GM21576 (cell line): ENCODE data around the gene DUSP7.

Source experiments
- ATAC-seq: cut with Tn5 transposase; IDR thresholded peaks from one replicate; pipeline ENCODE4 v1.9.1; 2021; ENCODE audit warnings: mild to moderate bottlenecking, moderate library complexity; ENCODE audit not compliant: unreplicated experiment

The DUSP7 gene

DNA sequence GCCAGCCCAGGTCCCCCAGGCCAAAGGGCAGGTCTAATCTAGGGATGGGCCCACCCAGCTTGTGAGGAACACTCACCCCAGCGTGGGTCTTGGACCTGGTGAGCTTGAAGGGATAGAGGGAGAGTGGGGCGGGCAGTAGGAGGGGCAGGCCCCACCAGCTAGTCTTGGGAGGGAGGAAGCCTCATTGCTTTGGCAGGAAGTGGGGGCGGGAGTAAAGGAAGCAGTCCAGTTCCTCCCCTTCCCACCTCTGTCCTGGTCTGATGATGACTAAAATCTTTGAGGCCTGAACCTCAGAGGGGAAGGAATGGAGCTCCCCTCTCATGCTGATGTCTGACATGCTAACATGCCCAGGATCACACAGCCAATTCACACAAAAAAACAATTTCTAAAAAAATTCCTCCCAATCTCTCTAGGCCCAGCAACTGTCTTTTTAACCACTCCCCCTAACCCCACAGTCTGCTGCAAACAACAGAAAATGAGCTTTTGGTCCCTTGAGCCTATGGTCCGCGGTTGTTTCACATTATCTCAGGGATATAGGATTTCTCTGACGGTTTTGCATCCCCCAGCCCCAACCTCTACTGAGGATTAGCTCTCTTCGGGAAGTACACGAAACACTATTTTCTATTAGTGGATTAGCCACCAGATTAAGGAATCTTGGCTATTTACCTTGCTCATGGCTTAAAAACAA lies 30.7 kb upstream of the DUSP7 start:
- no peak for ATAC-seq

DNA sequence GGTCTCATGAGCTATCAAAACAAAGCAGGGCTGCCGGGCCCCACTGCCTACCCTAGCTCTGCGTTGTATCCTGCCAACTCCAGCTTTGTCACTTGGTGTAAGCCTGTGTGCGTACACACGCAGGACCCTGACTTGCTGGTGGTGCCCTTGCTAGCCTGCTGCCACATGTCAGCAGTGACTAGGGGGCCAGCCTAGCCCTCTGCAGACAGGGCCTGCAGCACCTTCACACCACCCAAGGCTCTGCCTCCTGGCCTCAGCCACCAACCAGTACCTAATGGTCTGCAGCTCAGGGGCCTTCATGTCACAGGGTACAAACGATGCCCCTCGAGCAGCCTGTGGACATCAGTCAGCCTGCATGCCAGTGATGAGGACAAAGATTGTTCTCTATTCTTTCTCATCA lies 30.1 kb upstream of the DUSP7 start:
- ATAC-seq = no peak

GRCh38 chr3:52085681-52086282 lies 29.4 kb upstream of the DUSP7 start:
- no peak for ATAC-seq

DNA sequence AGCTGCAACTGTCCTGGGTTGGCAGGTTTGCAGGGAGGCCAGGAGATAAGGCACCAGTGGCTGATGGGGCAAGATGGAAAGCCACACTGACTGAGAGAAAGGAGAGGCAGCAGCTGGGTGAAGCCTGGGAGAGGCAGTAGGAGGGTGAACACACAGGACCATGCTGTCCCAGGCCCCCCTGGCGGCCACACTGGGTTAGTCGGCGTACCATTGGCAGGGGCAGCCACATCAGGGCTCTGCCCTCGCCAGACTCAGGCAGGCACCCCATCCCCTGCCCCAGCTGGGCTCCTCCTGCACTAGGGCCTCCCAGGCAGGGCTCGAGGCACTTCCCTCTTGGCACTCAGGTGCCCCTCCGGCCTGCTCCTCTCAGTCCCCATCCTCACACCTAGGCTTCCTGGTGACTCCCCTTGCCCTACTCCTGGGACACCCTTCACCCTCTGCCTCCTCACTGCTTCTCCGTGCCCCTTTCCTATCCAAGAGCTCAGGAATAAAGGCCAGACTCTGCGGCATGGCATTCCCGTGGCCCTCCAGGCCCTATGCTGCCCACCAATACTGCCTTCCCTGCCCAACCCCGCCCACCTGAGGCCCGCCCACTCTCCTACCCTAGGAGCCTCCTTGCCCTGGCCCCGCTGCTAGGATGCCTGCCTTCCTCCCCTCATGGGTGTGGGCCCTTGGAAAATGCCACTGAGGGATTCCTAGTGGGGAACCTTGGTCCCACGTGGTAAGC lies 28.7 kb upstream of the DUSP7 start:
- no peak for ATAC-seq

DNA sequence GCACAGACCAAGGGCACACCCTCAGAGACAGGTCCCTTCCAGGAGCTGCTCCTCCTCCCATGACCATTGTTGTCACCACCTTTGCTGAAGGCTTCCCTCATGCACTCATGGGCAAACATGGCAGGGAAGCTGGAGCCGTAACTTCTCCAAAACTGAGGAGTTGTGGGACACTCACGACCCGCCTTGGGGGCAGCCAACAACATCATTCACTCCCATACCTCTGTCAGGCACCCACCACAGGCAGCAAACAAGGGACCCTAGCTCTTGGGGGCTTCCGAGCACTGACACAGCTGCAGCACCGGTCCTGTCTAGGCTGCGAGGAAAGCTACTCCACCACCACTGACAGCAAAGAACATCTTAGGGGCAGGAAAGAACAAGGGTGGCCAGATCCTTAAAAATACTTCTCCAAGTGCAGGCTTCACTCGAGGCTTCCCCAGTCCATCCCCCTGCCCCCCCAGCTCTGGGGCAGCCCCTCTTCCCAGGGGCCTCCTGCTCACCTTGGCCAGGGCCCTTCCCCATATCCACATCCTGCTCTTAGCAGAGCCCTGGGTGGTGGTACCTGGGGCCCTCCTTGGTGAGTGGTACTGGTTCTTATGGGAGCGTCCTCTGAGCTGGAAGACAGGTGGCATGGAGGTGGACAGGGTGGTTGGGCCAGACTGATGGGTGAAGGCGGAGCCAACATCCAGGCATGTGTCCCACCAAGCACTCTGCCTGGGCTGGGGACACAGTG lies 28.0 kb upstream of the DUSP7 start:
- no peak for ATAC-seq

DNA sequence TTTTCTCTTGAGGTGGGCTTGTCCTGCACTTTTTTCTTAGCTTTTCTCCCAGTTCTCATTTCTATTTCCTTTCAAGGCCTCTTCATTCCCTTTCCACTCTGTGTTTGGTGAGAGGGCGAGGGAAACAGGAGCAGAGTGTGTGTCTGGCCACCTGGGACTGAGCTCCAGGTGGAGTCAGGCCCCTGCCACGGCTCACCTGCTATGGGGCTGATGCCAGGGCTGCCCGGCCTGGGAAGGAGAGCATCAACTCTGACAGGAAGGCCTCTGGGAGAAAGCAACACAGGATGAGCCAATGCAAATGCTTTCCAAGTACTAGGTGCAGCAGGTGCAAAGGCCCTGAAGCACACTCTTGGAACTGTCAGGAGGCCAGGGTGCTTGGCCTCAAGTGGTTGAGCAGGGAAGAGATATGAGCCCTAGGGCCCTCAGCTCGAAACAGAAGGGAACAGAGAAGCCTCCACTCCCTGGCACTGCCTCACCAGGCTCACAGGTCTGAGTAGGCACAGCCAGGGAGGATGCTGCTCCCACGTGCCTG lies 27.3 kb upstream of the DUSP7 start:
- no peak for ATAC-seq

DNA sequence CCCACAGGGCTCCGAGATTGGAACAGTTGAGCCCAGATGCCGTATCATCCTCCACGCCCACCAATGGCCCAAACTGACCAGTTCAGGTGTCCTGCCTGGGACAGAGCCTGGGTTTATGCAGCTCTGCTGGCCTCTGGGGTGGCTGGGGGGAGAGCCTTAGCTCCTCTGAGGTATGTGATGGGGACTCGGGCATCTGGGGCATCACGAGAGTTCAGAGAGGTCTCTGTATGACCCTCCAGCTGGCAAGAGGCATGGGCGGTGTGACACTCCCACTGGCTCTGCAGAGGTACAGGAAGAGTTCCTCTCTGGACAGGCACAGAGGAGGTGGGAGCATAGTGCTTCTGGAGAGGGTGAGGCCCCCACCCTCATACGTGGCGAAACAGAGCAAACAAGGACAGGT lies 26.6 kb upstream of the DUSP7 start:
- no peak for ATAC-seq

DNA sequence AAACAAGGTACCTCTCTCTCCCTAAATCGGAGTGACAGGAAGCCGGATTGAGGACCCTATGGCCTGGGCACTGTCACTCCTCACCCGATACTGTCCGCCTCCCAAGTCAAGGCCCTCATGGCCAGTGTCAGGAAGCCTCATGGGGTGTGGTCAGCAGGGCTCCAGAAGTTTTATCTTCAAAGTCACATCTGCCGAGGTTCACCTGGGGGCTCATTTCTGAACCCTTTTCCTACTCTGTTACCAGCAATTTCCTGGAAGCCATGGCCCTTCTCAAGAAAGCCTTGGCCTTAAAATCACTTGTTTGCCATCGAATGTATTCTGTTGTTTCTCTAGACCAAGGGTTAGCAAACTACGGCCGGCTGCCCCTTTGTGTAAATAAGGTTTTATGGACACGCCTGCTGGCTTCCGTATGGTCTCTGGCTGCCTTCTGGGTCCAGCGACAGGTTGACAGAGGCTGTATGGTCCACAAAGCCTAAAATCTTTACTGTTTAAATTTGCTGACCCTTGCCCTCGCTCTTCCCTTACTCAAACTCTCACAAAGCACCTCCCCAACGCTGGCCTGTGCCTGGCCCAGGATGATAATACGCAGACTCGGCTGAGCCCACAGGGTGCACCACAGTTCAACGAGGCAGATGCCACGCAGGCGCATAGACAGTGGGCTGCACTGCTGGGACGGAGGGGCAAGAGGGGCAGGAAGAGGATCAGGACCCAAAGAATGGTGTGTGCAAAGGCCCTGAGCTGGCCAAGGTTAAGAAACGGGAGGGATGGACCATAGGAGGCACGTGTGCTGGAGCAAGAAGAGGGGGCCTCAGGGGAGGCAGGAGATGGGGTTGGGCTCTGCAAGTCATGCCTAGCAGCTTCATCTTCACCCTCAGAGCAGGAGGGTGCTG lies 24.7 kb upstream of the DUSP7 start:
- no peak for ATAC-seq

- ATAC-seq = no peak
Observed at GRCh38 chr3:52079958-52080357, 23.6 kb upstream of the DUSP7 start.

GRCh38 chr3:52078781-52079560 lies 22.6 kb upstream of the DUSP7 start:
- ATAC-seq = no peak

- no peak for ATAC-seq
Observed at GRCh38 chr3:52077925-52078324, 21.6 kb upstream of the DUSP7 start.

- ATAC-seq = no peak
Observed at GRCh38 chr3:52076896-52077780, 20.8 kb upstream of the DUSP7 start.

- ATAC-seq = no peak
Observed at GRCh38 chr3:52073490-52073889, 17.1 kb upstream of the DUSP7 start.

DNA sequence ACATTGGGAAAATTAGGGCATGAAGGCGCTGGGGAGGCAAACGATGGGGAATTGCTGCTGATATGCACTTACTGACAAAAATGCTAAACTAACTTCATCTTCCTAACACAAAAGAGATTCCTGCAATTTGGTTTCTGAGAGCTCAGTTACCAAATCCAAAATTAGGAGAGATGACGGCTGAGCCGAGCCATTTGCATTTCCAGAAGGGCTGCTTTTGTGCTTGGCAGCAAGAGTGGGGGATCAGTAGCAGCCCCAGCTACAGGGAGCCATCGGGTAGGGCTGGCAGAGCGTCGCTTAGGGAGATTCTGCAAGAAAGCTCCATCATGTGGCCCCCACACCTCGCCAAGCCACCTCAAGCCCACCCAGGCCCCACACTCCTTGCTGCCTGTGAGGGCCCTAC lies 16.1 kb upstream of the DUSP7 start:
- ATAC-seq = no peak

DNA sequence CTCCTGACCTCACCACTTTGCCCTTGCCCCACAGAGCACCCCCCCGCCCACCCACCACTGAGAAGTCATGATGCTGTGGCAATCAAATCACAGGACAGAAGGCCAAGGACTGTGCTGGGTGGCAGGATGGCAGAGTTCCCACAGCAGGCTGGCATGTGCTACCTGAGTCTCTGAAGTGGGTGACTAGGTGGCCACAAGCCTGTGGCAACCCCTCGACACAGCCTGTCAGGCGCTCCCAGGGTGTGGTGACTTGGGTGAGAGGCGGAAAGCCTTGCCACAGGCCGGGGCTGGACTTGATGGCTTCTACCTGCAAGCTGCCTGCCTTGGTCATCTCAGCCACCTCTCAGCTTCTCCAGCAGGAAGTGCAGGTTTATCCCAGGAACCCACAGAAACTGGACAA lies 15.6 kb upstream of the DUSP7 start:
- no peak for ATAC-seq

- ATAC-seq = no peak
Observed at GRCh38 chr3:52070724-52071621, 14.6 kb upstream of the DUSP7 start.

DNA sequence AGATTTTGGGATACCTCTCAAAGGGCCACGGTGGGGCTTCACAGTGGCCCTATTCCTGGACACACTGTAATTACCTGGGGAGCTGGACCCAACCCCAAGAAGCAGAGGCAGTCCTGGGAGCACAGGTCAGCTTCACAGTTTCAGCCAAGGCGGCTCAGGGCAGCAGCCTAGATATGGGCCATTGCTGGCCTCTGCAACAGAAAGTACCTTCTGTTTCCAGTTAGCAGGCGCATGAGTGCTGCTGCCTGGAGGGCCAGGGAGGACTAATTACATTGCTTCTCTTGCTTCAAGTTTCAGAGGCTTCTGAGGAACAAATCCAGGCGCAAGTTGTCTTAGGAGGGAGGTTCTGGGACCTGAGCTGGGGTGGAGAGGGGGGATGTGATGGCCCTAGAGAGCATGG lies 13.5 kb upstream of the DUSP7 start:
- ATAC-seq = no peak

DNA sequence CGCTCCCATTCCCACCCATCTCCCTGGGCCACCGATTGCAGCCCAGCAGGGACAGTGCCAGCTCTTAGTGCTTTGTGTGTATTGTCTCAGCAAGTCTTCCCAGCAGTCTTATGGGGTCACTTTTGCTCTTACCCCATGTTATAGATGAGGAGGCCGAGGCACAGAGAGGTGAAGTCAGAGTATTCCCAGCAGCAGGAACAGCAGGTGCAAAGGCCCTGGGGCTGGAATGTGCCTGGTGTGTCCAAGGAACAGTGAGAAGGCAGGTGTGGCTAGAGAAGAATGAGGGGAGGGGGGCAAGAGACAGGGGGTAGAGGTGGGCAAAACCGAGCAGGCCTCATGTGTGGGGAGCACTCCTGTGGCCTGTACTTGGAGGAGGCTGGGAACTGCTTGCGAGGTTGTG lies 12.8 kb upstream of the DUSP7 start:
- ATAC-seq = no peak
